Uterus (tissue), 4 donors: ENCODE measurements around the gene MSI2. TPM values are rescaled to one million over a fixed set of nuclear protein-coding genes. Genes with fewer than 3 reads are reported as not detected.

Experiments used
- DNase-seq, 2 donors: peaks; one replicate each; pipeline ENCODE4 v3.0.0-alpha.2; 2019 to 2020
- H3K27ac ChIP-seq, 2 donors: fragments of 200-600 bp; sonication (generic); 1 replicate in 1 of 2; 2 replicates in 1 of 2; pipeline ENCODE4 v1.5.1; 2016 to 2018
- H3K27me3 ChIP-seq, 2 donors: fragments of 200-600 bp; sonication (generic); one replicate each; pipeline ENCODE4 v1.5.1; 2018 to 2019; ENCODE audit warnings: control low read depth in 1 of 2
- H3K36me3 ChIP-seq, 2 donors: fragments of 200-600 bp; sonication (generic); one replicate each; pipeline ENCODE4 v1.5.1; 2019; ENCODE audit warnings: control low read depth in 1 of 2
- H3K4me1 ChIP-seq, 2 donors: fragments of 200-600 bp; sonication (generic); one replicate each; pipeline ENCODE4 v1.5.1; 2018 to 2019; ENCODE audit warnings: control low read depth in 1 of 2
- H3K4me3 ChIP-seq, 2 donors: fragments of 200-600 bp; sonication (generic); 1 replicate in 1 of 2; 2 replicates in 1 of 2; pipeline ENCODE4 v1.5.1; 2018 to 2019; ENCODE audit warnings: mild to moderate bottlenecking in 1 of 2
- H3K9me3 ChIP-seq, 2 donors: fragments of 200-600 bp; sonication (generic); one replicate each; pipeline ENCODE4 v1.5.1; 2019; ENCODE audit warnings: control low read depth in 1 of 2
- POLR2A ChIP-seq, 2 donors: fragments of 450-650 bp; IDR thresholded peaks; one replicate each; pipeline ENCODE4 v1.6.1; 2016; ENCODE audit warnings: antibody characterized with exemption in 2 of 2, mild to moderate bottlenecking in 1 of 2, moderate library complexity in 1 of 2
- intact Hi-C: fragments of 100-400 bp; cut with DNase I; formaldehyde crosslinking; loops from one replicate; pipeline ENCODE4 v1.15.1; 2023; ENCODE audit warnings: low total_unique reads
- total RNA-seq, 4 donors: library from RNA; depleted of rRNA in 3 of 4; stranded (reverse); fragments of >200 nt in 3 of 4; gene quantifications; one replicate each; pipeline versions ENCODE4 v1.1.0 to v1.2.4, GENCODE V29; 2014 to 2023
- TF ChIP-seq, protein P1 (sequence below), 4 experiments: fragments of 200-600 bp in 2 of 4; fragments of 450-650 bp in 2 of 4; sonication (generic) in 2 of 4; IDR thresholded peaks; one replicate each; pipeline ENCODE4 v1.5.1; 2016 to 2019; ENCODE audit warnings: antibody characterized with exemption in 4 of 4, mild to moderate bottlenecking in 2 of 4, moderate library complexity in 1 of 4
- donor health status: DM: yes; HTN: yes; CAD: no.

The MSI2 gene
- total RNA-seq, 4 donors from 2014 or later = 13.2 to 60.8 (median 44.5) TPM

DNA sequence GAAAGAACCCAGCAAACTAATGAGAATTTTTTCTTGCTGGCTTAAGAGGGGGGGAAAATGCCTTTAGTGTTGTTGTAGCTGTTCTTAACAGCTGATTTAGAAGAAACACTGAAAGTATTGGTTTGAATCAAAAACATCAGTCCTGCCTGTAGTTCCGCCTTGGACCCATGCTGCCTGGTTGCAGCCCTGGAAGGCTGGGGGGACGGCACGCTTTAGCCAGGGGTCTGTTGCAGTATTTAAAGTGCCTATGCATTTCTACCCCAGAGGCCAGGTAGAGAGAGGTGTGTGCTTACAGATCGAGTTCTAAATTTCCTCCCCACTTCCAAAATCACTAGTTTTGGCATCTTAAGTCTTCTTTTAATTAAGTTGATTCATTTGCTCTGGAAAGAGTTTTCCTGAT, 286.9 kb downstream of the MSI2 start:
- Histone ChIP-seq H3K4me1 (peaks cover 0 to 4% of the 10 kb centered on the region in 2 donors), H3K9me3 (no peaks in the 10 kb centered on the region), H3K27me3 (no peaks in the 10 kb centered on the region), H3K27ac (no peak overlapping the region), H3K36me3 (no peaks in the 10 kb centered on the region), H3K4me3 (no peak overlapping the region)
- TF ChIP-seq, protein P1, sequence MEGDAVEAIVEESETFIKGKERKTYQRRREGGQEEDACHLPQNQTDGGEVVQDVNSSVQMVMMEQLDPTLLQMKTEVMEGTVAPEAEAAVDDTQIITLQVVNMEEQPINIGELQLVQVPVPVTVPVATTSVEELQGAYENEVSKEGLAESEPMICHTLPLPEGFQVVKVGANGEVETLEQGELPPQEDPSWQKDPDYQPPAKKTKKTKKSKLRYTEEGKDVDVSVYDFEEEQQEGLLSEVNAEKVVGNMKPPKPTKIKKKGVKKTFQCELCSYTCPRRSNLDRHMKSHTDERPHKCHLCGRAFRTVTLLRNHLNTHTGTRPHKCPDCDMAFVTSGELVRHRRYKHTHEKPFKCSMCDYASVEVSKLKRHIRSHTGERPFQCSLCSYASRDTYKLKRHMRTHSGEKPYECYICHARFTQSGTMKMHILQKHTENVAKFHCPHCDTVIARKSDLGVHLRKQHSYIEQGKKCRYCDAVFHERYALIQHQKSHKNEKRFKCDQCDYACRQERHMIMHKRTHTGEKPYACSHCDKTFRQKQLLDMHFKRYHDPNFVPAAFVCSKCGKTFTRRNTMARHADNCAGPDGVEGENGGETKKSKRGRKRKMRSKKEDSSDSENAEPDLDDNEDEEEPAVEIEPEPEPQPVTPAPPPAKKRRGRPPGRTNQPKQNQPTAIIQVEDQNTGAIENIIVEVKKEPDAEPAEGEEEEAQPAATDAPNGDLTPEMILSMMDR (IDR thresholded peaks at IDR 0.05) = no peak
- no peak for TF ChIP-seq POLR2A (IDR thresholded peaks at IDR 0.05)
- no peak for DNase-seq
- intact Hi-C loops = no loop called here

DNA sequence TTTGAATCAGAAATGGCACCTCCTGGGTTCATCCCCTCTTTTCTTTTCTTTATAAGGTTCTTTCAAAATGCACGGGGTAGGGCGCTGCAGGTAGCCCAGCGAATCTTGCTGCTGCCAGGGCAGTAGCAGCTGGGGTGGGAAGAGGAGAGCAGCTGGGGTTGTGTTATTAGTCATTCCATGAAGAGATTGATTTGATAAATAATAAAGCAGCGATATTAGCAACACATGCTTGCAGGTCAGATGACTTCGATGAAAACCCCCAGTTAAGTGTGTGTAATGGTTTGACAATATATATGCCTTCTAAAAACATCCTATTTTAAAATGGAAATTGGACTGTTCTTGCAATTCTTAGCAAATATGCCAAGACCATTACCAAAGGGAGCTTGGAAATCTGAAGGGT, 288.1 kb downstream of the MSI2 start:
- Histone ChIP-seq H3K27ac (no peak overlapping the region), H3K36me3 (no peaks in the 10 kb centered on the region), H3K4me3 (no peak overlapping the region), H3K4me1 (peaks cover 0 to 4% of the 10 kb centered on the region in 2 donors), H3K27me3 (no peaks in the 10 kb centered on the region), H3K9me3 (no peaks in the 10 kb centered on the region)
- intact Hi-C loops = no loop called here
- TF ChIP-seq, protein P1 (IDR thresholded peaks at IDR 0.05) = no peak
- no peak for TF ChIP-seq POLR2A (IDR thresholded peaks at IDR 0.05)
- no peak for DNase-seq

- TF ChIP-seq, protein P1 (IDR thresholded peaks at IDR 0.05) = no peak
- no peak for TF ChIP-seq POLR2A (IDR thresholded peaks at IDR 0.05)
- no peak for DNase-seq
- Histone ChIP-seq H3K36me3 (no peaks in the 10 kb centered on the region), H3K4me1 (peaks cover 0 to 4% of the 10 kb centered on the region in 2 donors), H3K4me3 (no peak overlapping the region), H3K27me3 (no peaks in the 10 kb centered on the region), H3K27ac (no peak overlapping the region), H3K9me3 (no peaks in the 10 kb centered on the region)
- intact Hi-C loops = no loop called here
Measured at GRCh38 chr17:57544834-57545463, 288.6 kb downstream of the MSI2 start.

DNA sequence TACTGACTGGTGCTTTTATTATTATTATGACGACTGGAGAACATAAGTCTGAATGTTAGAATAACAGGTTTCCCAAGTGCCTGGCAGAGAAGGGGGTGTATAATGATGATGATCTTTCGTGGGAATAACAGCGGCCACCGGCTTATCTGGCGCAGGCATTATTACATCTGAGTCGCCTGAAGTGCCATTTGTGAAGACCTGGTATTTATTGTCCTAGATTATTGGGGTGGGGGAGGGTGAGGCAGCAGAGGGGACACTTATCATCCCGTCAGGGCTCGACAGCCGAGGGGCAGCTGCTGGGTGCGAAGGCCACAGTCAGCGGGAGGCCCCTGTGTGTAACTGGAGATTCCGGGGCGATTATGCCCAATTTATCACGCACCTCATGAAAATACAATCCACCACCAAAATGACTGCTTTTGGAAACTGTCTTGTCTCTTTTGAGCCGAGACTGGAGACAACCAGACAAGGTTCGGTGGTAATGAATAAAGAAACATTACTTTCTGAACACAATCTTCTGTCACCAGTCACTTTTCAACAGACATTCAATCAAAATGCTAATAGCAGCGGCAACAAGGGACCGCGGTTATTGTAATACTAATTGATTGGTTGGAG, 289.5 kb downstream of the MSI2 start:
- Histone ChIP-seq H3K4me1 (peaks cover 0 to 4% of the 10 kb centered on the region in 2 donors), H3K27me3 (no peaks in the 10 kb centered on the region), H3K4me3 (no peak overlapping the region), H3K27ac (no peak overlapping the region), H3K36me3 (no peaks in the 10 kb centered on the region), H3K9me3 (no peaks in the 10 kb centered on the region)
- TF ChIP-seq, protein P1 (IDR thresholded peaks at IDR 0.05) = no peak
- no peak for TF ChIP-seq POLR2A (IDR thresholded peaks at IDR 0.05)
- intact Hi-C loops = no loop called here
- DNase-seq = no peak
